Stimulated activated CD8-positive, alpha-beta memory T cell treated with anti-CD3 and anti-CD28 coated beads, Interleukin-12 subunit alpha, Interleukin-12 subunit beta, amount 100 ng/mL, for 1 hour (primary cell): ENCODE data around the gene CDH4.

ENCODE experiments used
- DNase-seq: peaks from one replicate; pipeline ENCODE4 v3.0.0-alpha.2; 2020; ENCODE audit warnings: low read depth

Gene CDH4

GRCh38 chr20:61519488-61519887, 267.4 kb downstream of the CDH4 start:
- DNase-seq: no peak

GRCh38 chr20:61520076-61520892, 268.2 kb downstream of the CDH4 start:
- DNase-seq: no peak

- no peak for DNase-seq
Measured at GRCh38 chr20:61520893-61521460, 268.9 kb downstream of the CDH4 start.

- DNase-seq: no peak
Measured at GRCh38 chr20:61521687-61522420, 269.8 kb downstream of the CDH4 start.

- no peak for DNase-seq
Measured at GRCh38 chr20:61522498-61523090, 270.5 kb downstream of the CDH4 start.

DNA sequence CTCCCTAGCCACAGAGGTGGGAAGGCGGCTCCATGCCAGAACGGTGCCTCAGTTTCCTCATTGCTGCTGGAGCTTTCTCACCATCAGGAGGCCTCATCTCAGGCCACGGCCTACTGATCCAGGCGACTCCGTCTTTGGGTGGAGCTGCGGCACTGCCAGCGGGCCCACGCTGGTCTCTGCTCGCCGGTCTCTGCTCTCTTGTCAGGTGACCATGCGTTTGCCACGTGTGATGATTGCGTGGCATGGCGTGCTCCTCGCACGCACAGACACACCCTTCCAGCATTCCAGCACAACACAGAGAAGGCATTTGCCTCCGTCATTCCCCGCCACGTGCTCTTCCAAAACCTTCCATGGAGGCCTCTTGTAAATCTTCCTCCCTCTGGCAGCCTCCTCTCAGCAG, 271.1 kb downstream of the CDH4 start:
- no peak for DNase-seq

DNA sequence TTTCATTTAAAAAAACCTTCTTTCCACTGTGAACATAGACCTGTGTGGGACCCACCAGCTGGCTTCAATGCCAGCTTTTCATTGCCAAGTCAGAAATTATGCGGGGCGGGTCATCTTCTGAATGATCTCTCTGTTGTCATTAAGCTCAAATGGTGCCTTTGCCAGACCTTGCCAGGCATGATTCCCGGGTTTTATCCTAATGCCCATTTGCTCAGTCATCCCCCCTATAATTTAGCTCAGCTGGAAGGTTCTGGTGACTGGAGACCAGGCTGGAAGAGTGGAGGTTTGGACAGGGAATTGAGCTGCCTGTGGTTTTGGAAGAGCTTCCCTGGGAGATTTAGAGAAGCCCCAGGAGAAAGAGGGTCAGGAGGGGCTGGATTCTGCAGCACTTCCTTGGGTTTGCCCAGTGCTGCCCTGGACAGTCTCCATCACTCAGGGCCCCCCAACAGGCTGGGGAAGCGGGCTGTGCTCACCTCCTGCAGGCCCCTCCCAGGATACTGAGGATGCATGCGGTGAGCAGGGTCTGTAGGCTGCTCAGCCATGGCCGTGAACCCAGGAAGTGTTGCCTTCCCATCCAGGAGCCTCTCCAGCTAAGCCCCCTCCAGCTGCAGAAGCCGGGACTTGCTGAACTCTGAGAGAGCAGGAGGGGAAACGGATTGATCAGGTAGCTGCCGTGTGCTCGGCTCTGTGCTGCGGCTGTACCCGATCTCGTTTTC, 273.0 kb downstream of the CDH4 start:
- DNase-seq: no peak

DNA sequence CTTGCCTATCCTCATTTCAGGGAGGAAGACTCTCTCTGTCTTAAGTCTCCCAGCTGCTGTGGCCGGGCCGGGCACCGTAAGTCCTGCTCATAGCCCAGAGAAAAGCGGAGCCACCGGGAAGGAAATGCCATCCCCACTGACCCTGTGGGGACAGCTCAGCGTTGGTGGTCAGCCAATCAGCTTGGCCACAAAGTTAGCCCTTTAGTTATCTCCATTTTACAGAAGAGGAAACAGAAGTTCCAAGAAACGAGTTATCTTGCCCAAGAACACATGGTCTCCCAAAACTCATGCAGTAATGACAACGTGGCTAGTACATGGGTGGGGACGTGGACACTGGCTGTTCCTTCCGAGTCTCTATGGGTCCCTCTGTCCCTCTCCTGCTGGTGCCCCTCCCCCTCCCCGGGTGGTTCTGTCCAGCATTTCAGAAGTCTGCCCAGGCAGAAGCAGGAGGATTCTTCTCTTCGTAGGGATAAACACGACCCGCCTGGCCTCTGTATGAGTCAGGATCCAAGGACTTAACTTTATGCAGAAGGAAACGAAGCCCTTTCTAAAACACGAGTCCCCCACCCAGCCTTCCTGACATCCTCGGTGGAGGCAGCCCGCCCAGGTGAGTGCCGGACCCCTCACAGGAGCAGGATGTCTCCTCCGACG, 273.8 kb downstream of the CDH4 start:
- no peak for DNase-seq

DNA sequence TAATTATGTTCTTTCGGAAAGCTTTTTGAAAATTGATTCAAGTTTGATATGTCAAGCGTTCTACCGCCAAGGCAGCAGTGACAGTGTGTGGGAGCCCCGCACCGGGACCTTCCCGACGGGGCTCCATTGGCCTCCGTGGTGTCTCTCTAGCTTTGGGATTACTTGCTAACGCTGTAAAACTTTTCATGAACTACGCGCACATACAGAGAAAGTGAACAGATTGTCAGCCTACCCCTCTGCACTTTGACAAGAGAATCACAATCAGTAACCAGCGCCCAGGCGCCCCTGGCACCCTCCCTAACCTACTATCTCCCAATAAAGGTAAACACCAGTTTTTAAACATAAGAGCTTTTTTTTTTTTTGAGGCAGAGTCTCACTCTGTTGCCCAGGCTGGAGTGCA, 274.8 kb downstream of the CDH4 start:
- no peak for DNase-seq

DNA sequence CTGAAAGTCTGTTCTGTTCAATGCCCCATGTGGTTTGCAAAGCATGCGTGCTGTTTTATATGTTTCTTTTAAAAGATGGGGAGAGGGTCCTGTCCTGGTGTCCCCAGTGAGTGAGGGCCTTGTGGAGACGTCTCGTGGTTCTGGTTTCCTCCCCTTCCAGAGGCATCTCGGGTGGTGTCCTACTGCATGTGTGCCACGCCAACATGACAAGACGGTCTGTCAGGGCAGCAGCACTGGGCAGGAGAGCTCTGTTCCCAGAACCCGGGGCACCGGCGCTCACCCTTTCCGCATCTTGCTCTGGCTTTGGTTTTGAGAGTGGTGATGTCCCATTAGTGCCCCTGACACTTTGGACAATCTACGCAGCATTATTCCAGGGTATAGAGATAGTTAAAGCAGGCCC, 275.6 kb downstream of the CDH4 start:
- DNase-seq: no peak

DNA sequence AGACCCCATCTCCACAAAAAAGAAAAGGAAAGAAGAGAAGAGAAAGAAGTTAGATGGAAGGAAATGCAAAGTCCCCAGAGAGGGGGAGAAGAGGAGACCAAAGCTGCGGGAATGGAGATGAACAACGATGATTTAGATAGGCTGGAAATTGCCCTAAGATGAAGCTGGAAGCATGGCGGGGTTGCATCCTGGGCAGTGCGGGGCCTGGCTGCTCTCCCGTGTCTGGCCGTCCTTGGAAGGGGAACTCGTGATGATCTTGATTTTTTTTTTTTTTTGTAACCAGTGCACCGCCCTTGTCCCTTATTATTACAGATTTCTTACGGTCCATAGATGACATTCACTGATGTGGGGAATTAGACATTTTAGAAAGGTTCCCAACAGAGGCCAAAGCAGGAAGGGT, 276.5 kb downstream of the CDH4 start:
- DNase-seq: no peak

DNA sequence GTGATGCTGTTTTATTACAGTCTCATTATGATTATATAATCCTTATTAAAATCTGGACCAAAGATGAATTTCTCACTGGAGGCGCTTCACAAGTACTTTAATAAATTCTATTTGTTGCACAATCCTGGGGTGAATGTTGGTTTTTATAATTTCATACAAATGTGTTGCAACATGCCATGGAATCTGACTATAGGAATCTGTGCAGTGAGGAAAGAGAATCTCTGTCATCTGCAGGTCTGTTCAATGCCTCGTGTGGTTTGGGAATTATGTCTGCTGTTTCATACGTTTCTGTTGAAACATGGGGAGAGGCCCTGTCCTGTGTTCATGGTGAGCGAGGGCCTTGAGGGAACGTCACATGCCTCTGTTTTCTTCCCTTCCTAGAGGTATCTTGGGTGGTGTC, 277.3 kb downstream of the CDH4 start:
- no peak for DNase-seq

DNA sequence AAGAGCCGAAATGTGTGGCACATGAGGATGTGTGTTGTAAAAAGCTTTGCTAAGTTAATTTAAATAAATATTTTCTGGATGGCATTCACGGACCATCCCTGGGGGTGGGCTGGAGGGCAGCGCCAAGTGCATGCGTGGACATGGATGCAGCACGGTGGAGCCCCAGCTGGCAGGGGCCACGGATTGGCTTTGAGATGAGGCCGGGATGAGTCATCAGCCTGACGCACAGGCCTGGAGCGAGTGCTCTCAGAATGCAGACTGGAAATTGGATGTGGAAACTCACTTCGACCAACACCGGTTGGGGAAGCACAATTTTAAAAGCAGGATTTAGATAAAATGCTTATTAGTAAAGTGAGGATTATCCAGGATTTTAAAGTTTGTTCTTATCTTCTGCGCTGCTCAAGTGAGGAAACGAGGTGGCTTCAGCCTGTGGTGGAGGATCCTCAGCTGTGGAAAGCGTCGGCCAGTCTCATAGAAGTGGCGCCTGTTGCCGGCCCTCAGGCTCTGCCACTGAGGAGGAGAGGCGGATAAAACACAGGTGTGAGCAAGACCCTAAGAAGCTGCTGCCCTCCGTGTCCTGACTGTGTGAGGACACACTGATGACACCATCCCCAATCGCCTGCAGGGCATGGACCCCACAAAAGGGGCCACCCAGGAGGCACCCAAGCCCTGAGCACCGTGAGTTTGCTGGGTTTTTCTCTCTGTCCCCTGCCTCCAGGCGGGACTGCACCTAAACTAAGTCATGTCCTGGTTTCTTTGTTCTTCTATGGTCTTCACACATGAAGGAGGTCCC, 279.7 kb downstream of the CDH4 start:
- DNase-seq: no peak

GRCh38 chr20:61532736-61533135, 280.7 kb downstream of the CDH4 start:
- no peak for DNase-seq

DNA sequence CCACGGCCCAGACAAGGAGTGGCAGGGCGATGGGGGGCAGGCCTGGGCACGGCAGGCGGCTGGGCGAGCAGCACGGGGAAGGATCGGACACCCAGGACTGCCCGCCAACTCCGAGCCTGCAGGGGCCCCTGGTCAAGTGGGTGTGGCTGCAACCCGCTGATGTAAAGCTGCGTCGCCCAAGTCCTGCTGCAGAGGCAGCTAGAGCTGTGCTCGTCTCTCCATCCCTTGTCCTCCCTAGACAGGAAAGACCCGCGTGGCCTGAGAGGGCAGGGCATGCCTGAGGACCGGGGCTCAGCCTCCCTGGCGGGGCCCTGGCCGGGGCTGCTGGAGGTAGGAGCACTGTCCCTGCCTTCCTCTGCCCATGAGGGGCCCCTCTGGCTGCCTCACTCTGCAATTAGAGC, 281.2 kb downstream of the CDH4 start:
- DNase-seq: no peak

DNA sequence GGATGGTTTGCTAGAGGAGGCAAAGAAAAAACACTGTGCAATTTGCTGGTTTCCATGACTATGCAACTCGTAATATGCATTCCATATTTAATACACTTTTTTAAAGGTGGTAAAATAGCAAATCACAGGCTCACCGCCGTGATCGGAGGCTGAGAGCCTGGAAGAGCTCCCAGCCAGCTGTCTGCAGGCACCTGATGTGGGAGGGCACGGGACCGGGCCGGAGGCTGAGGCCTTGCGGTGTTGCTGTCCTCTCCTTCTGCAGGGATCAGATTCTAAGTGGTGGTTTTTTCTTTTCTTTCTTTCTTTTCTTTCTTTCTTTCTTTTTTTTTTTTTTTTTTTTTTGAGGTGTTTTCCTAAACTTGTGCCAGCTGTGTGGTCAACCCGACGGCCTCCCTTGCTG, 282.3 kb downstream of the CDH4 start:
- DNase-seq: no peak

DNA sequence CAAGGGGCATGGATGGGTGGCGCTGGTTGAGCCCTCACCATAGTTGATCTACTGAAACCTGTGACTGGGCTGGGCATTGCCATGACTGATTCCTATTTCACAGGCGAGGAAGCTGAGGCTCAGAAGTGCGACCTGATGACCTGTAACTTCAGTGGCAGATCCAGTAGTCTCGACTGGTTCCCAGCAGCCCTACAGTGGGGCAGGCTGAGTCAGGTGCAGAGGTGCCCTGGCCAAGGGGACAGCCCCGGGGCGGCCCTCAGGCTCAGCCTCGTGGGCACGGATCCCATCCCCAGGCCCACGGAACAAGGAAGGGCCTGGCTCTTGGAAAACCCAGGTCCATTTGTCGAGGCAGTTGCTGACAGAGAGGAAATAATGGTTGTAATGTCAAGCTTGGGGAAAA, 283.0 kb downstream of the CDH4 start:
- no peak for DNase-seq

DNA sequence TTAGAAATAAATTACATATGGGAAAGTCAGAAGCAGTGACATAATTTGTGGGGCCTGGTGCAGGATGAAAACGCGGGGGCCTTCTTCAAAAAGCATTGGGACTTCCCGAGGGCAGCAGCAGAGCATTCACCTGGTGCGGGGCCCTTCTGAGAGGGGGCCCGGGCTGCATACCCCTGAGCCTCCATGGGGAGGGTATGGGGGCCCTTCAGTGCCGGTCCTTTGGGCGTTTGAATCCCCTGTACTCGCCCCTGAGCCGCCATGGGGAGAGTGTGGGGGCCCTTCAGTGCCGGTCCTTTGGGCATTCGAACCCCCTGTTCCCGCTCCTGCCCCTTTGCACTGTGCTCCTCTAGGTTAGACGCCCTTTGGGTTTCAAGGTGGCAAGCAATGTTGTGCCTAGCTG, 283.5 kb downstream of the CDH4 start:
- DNase-seq: no peak

DNA sequence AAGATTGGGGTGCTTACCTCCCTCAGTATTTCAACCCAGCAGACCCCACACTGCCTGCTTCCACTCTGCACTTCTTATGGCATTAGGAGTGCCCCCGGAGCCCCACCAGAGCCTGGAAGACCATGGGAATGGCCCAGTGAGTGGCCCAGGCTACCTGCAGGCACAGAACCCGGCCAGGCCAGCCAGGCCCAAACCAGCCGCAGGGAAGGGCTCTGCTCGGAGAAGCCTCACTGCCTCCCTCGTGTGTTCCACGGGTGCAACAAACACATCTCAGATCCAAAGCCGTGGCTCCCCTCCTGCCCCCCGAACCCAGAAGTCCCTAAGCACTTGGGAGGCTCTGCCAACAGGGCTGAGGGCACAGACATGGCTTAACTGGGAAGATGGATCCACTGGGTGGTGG, 283.9 kb downstream of the CDH4 start:
- DNase-seq: no peak

DNA sequence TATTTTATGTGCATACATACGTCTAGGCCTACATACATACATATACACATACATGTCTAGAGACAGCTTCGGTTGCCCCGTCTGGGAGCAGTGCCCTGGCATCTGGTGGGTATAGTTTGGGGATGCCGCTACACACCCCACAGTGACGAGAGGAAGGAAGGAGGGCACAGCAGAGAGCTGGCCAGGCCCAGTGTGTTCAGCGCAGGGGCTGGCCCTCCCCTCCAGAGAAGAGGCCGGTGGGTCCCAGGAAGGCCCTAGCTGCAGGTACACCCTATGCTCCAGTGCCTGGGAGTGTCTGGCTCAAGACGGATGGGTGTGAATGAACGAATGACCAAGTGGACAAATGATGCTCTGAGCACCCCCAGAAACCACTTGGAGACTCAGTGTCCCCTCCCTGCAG, 284.6 kb downstream of the CDH4 start:
- DNase-seq: no peak
